ENCODE measurements around the gene SMAD2. TPM values are rescaled to one million over a fixed set of nuclear protein-coding genes. Genes with fewer than 3 reads are reported as not detected.

Gene SMAD2
- total RNA-seq, 1 donor from 2014 or later: 383 TPM

- Mint-ChIP-seq H3K4me3 (no peak overlapping the region), H3K36me3 (ENCODE audit: low read depth) (peaks cover 43% of the 10 kb centered on the region), H3K27me3 (ENCODE audit: insufficient read depth) (no peaks in the 10 kb centered on the region), H3K27ac (no peak overlapping the region), H3K9me3 (no peaks in the 10 kb centered on the region), H3K4me1 (ENCODE audit: low read depth) (peaks cover 30% of the 10 kb centered on the region)
- intact Hi-C loops (cut with micrococcal nuclease): loop anchor here (2.0 kb wide), 1 partner anchor 13 kb away; no protein-coding TSS in a partner anchor
- no peak for DNase-seq (ENCODE audit: low spot score)
Measured at GRCh38 chr18:47881752-47882455, 48.6 kb downstream of the SMAD2 start.

- H3K36me3 Mint-ChIP-seq (ENCODE audit: low read depth): peaks cover 42% of the 10 kb centered on the region
Measured at GRCh38 chr18:47881042-47881441, 49.4 kb downstream of the SMAD2 start.

GRCh38 chr18:47877892-47878291 is 52.6 kb downstream of the SMAD2 start:
- DNase-seq (ENCODE audit: low spot score): no peak
- H3K4me3 Mint-ChIP-seq: no peak overlapping the region
- H3K27me3 Mint-ChIP-seq (ENCODE audit: insufficient read depth): no peaks in the 10 kb centered on the region
- no peak overlapping the region for H3K27ac Mint-ChIP-seq
- intact Hi-C loops (cut with micrococcal nuclease): loop anchor here (5.0 kb wide), 1 partner anchor 46 kb away; no protein-coding TSS in a partner anchor
- no peaks in the 10 kb centered on the region for H3K9me3 Mint-ChIP-seq
- H3K4me1 Mint-ChIP-seq (ENCODE audit: low read depth): peaks cover 33% of the 10 kb centered on the region
- peaks cover 38% of the 10 kb centered on the region for H3K36me3 Mint-ChIP-seq (ENCODE audit: low read depth)

More at GRCh38 chr18:47881042-47881441, 49.4 kb downstream of the SMAD2 start:
- peak overlapping the region; percentile 27 for H3K27ac Mint-ChIP-seq
- DNase-seq (ENCODE audit: low spot score): no peak
- H3K27me3 Mint-ChIP-seq (ENCODE audit: insufficient read depth): no peaks in the 10 kb centered on the region
- intact Hi-C loops (cut with micrococcal nuclease): loop anchor here (2.0 kb wide), 1 partner anchor 14 kb away; no protein-coding TSS in a partner anchor
- H3K4me1 Mint-ChIP-seq (ENCODE audit: low read depth): peaks cover 30% of the 10 kb centered on the region
- no peaks in the 10 kb centered on the region for H3K9me3 Mint-ChIP-seq
- no peak overlapping the region for H3K4me3 Mint-ChIP-seq

- intact Hi-C loops (cut with micrococcal nuclease): loop anchor here (5.0 kb wide), 1 partner anchor 45 kb away; no protein-coding TSS in a partner anchor
- no peak overlapping the region for H3K27ac Mint-ChIP-seq
Measured at GRCh38 chr18:47876813-47877212, 53.6 kb downstream of the SMAD2 start.

GRCh38 chr18:47873625-47874024 is 56.8 kb downstream of the SMAD2 start:
- intact Hi-C loops (cut with micrococcal nuclease): loop anchor here (5.0 kb wide), 3 partner anchors 39 to 149 kb away; no protein-coding TSS in a partner anchor
- H3K27ac Mint-ChIP-seq: peak overlapping the region; percentile 75

More at GRCh38 chr18:47876813-47877212, 53.6 kb downstream of the SMAD2 start:
- Mint-ChIP-seq H3K27me3 (ENCODE audit: insufficient read depth) (no peaks in the 10 kb centered on the region), H3K36me3 (ENCODE audit: low read depth) (peaks cover 35% of the 10 kb centered on the region), H3K9me3 (no peaks in the 10 kb centered on the region), H3K4me3 (no peak overlapping the region), H3K4me1 (ENCODE audit: low read depth) (peaks cover 33% of the 10 kb centered on the region)
- no peak for DNase-seq (ENCODE audit: low spot score)

GRCh38 chr18:47872426-47872825 is 58.0 kb downstream of the SMAD2 start:
- no peak for DNase-seq (ENCODE audit: low spot score)
- intact Hi-C loops (cut with micrococcal nuclease): loop anchor here (5.0 kb wide), 3 partner anchors 40 to 150 kb away; no protein-coding TSS in a partner anchor
- Mint-ChIP-seq H3K4me1 (ENCODE audit: low read depth) (peaks cover 34% of the 10 kb centered on the region), H3K27ac (no peak overlapping the region), H3K36me3 (ENCODE audit: low read depth) (peaks cover 30% of the 10 kb centered on the region), H3K4me3 (no peak overlapping the region), H3K27me3 (ENCODE audit: insufficient read depth) (no peaks in the 10 kb centered on the region), H3K9me3 (no peaks in the 10 kb centered on the region)

More at GRCh38 chr18:47873625-47874024, 56.8 kb downstream of the SMAD2 start:
- peaks cover 35% of the 10 kb centered on the region for H3K4me1 Mint-ChIP-seq (ENCODE audit: low read depth)
- H3K36me3 Mint-ChIP-seq (ENCODE audit: low read depth): peaks cover 23% of the 10 kb centered on the region
- H3K9me3 Mint-ChIP-seq: no peaks in the 10 kb centered on the region
- no peak overlapping the region for H3K4me3 Mint-ChIP-seq
- no peaks in the 10 kb centered on the region for H3K27me3 Mint-ChIP-seq (ENCODE audit: insufficient read depth)
- no peak for DNase-seq (ENCODE audit: low spot score)

GRCh38 chr18:47871288-47871687 is 59.2 kb downstream of the SMAD2 start:
- Mint-ChIP-seq H3K4me3 (no peak overlapping the region), H3K36me3 (ENCODE audit: low read depth) (peaks cover 29% of the 10 kb centered on the region), H3K27ac (no peak overlapping the region), H3K4me1 (ENCODE audit: low read depth) (peaks cover 34% of the 10 kb centered on the region), H3K27me3 (ENCODE audit: insufficient read depth) (no peaks in the 10 kb centered on the region), H3K9me3 (no peaks in the 10 kb centered on the region)
- no peak for DNase-seq (ENCODE audit: low spot score)
- intact Hi-C loops (cut with micrococcal nuclease): loop anchor here (2.0 to 5.0 kb wide), 4 partner anchors 41 to 151 kb away; no protein-coding TSS in a partner anchor

GRCh38 chr18:47870605-47871004 is 59.9 kb downstream of the SMAD2 start:
- intact Hi-C loops (cut with micrococcal nuclease): loop anchor here (2.0 to 5.0 kb wide), 4 partner anchors 42 to 152 kb away; no protein-coding TSS in a partner anchor
- Mint-ChIP-seq H3K36me3 (ENCODE audit: low read depth) (peaks cover 29% of the 10 kb centered on the region), H3K27me3 (ENCODE audit: insufficient read depth) (no peaks in the 10 kb centered on the region), H3K4me1 (ENCODE audit: low read depth) (peaks cover 34% of the 10 kb centered on the region), H3K9me3 (no peaks in the 10 kb centered on the region), H3K4me3 (no peak overlapping the region), H3K27ac (peak overlapping the region; percentile 4)
- DNase-seq (ENCODE audit: low spot score): no peak

GRCh38 chr18:47868744-47869143 is 61.7 kb downstream of the SMAD2 start:
- no peaks in the 10 kb centered on the region for H3K27me3 Mint-ChIP-seq (ENCODE audit: insufficient read depth)
- no peak overlapping the region for H3K27ac Mint-ChIP-seq
- no peak for DNase-seq (ENCODE audit: low spot score)
- H3K9me3 Mint-ChIP-seq: no peaks in the 10 kb centered on the region
- no peak overlapping the region for H3K4me3 Mint-ChIP-seq
- H3K36me3 Mint-ChIP-seq (ENCODE audit: low read depth): peaks cover 34% of the 10 kb centered on the region
- peaks cover 19% of the 10 kb centered on the region for H3K4me1 Mint-ChIP-seq (ENCODE audit: low read depth)
- intact Hi-C loops (cut with micrococcal nuclease): no loop called here

- Mint-ChIP-seq H3K4me1 (ENCODE audit: low read depth) (no peaks in the 10 kb centered on the region), H3K36me3 (ENCODE audit: low read depth) (peaks cover 50% of the 10 kb centered on the region), H3K27ac (no peak overlapping the region), H3K9me3 (no peaks in the 10 kb centered on the region), H3K4me3 (no peak overlapping the region), H3K27me3 (ENCODE audit: insufficient read depth) (no peaks in the 10 kb centered on the region)
- no peak for DNase-seq (ENCODE audit: low spot score)
- intact Hi-C loops (cut with micrococcal nuclease): no loop called here
Measured at GRCh38 chr18:47865183-47865582, 65.3 kb downstream of the SMAD2 start.

- Mint-ChIP-seq H3K27ac (no peak overlapping the region), H3K36me3 (ENCODE audit: low read depth) (peaks cover 57% of the 10 kb centered on the region), H3K27me3 (ENCODE audit: insufficient read depth) (no peaks in the 10 kb centered on the region), H3K4me3 (no peak overlapping the region), H3K4me1 (ENCODE audit: low read depth) (no peaks in the 10 kb centered on the region), H3K9me3 (peaks cover 15% of the 10 kb centered on the region)
- no peak for DNase-seq (ENCODE audit: low spot score)
- intact Hi-C loops (cut with micrococcal nuclease): no loop called here
Measured at GRCh38 chr18:47863041-47863440, 67.4 kb downstream of the SMAD2 start.

- Mint-ChIP-seq H3K27ac (no peak overlapping the region), H3K9me3 (peaks cover 41% of the 10 kb centered on the region), H3K4me1 (ENCODE audit: low read depth) (no peaks in the 10 kb centered on the region), H3K4me3 (no peak overlapping the region), H3K27me3 (ENCODE audit: insufficient read depth) (no peaks in the 10 kb centered on the region), H3K36me3 (ENCODE audit: low read depth) (peaks cover 67% of the 10 kb centered on the region)
- intact Hi-C loops (cut with micrococcal nuclease): no loop called here
- DNase-seq (ENCODE audit: low spot score): no peak
Measured at GRCh38 chr18:47858607-47859006, 71.9 kb downstream of the SMAD2 start.

GRCh38 chr18:47847635-47848034 is 82.8 kb downstream of the SMAD2 start:
- Mint-ChIP-seq H3K27me3 (ENCODE audit: insufficient read depth) (no peaks in the 10 kb centered on the region), H3K4me3 (no peak overlapping the region), H3K27ac (no peak overlapping the region), H3K36me3 (ENCODE audit: low read depth) (peaks cover 40% of the 10 kb centered on the region), H3K4me1 (ENCODE audit: low read depth) (no peaks in the 10 kb centered on the region), H3K9me3 (no peaks in the 10 kb centered on the region)
- DNase-seq (ENCODE audit: low spot score): no peak
- intact Hi-C loops (cut with micrococcal nuclease): loop anchor here (2.0 kb wide), 1 partner anchor 13 kb away; no protein-coding TSS in a partner anchor

Measured in activated T-helper 1 cell treated with anti-CD3 and anti-CD28 coated beads, Interleukin-12 subunit alpha, Interleukin-12 subunit beta, Interleukin-2, Interleukin-4 antibody, amounts not matched to agents 30 ng/mL and 10 ng/mL and 1 ng/mL, durations not matched to agents 14 hours and 24 hours and 36 hours (primary cell).